Measurements from ENCODE around the gene NEK9.

The NEK9 gene

DNA sequence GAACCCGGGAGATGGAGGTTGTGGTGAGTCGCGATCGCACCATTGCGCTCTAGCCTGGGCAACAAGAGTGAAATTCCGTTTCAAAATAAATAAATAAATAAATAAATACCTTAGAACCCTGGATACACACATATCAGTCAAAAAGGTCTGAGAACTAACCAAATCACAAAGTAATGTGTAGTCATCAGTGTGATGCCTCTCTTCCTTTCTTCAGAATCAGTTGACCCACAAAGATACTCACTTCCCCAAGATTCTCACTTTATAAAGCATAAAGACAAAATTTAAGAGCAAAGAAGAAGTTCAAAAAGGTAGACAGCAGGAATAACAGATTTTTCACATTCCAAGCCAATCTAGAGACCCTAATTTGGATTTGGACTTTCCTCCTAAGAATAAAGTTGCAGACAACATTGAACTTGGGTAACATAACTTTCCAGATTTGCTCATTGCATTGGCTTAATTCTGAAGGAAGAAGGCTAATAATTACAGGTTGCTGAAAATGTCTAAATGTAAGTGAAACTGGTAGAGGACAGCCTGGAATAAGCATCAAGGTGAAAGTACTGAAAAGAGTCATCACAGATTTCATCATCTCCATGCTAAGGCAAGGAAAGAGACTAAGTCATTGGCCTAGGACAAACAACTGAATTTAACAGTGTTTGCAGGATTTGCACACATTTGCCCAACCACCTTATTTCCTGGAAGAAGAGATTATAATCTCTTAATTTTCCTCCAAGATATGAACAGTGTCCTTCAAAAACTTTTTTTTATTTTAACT, 32.2 kb upstream of the NEK9 start:
- ATAC-seq = no peak
- TF ChIP-seq ZNF70 (CRISPR knock-in tag; IDR thresholded peaks at IDR 0.05) = no peak
- no peak for TF ChIP-seq GLIS3 (CRISPR knock-in tag; IDR thresholded peaks at IDR 0.05)
- TF ChIP-seq TCF4 (CRISPR knock-in tag; IDR thresholded peaks at IDR 0.05; ENCODE audit: borderline replicate concordance) = no peak
- no peak for TF ChIP-seq RARB (CRISPR knock-in tag; IDR thresholded peaks at IDR 0.05)
- TF ChIP-seq PPARA (CRISPR knock-in tag; IDR thresholded peaks at IDR 0.05; ENCODE audit: borderline replicate concordance) = no peak
- TF ChIP-seq ZNF565 (CRISPR knock-in tag; conservative IDR thresholded peaks at IDR 0.05; ENCODE audit: low read depth) = no peak
- no peak for TF ChIP-seq POU6F1 (CRISPR knock-in tag; IDR thresholded peaks at IDR 0.05; ENCODE audit: borderline replicate concordance, low read depth)
- TF ChIP-seq OSR1 (CRISPR knock-in tag; IDR thresholded peaks at IDR 0.05) = no peak
- TF ChIP-seq, protein P1, sequence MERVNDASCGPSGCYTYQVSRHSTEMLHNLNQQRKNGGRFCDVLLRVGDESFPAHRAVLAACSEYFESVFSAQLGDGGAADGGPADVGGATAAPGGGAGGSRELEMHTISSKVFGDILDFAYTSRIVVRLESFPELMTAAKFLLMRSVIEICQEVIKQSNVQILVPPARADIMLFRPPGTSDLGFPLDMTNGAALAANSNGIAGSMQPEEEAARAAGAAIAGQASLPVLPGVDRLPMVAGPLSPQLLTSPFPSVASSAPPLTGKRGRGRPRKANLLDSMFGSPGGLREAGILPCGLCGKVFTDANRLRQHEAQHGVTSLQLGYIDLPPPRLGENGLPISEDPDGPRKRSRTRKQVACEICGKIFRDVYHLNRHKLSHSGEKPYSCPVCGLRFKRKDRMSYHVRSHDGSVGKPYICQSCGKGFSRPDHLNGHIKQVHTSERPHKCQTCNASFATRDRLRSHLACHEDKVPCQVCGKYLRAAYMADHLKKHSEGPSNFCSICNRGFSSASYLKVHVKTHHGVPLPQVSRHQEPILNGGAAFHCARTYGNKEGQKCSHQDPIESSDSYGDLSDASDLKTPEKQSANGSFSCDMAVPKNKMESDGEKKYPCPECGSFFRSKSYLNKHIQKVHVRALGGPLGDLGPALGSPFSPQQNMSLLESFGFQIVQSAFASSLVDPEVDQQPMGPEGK (CRISPR knock-in tag; IDR thresholded peaks at IDR 0.05; ENCODE audit: borderline replicate concordance) = no peak
- TF ChIP-seq ZC3H10 (CRISPR knock-in tag; IDR thresholded peaks at IDR 0.05) = no peak
- TF ChIP-seq ZFP3 (CRISPR knock-in tag; IDR thresholded peaks at IDR 0.05) = no peak
- TF ChIP-seq ZNF8 (CRISPR knock-in tag; IDR thresholded peaks at IDR 0.05) = no peak
- TF ChIP-seq TOX (CRISPR knock-in tag; IDR thresholded peaks at IDR 0.05; ENCODE audit: borderline replicate concordance) = no peak
- TF ChIP-seq SNAI2 (CRISPR knock-in tag; IDR thresholded peaks at IDR 0.05) = no peak
- TF ChIP-seq ZFP30 (CRISPR knock-in tag; IDR thresholded peaks at IDR 0.05) = no peak

GRCh38 chr14:75156901-75157300, 30.1 kb upstream of the NEK9 start:
- no peak for TF ChIP-seq ZNF565 (CRISPR knock-in tag; conservative IDR thresholded peaks at IDR 0.05; ENCODE audit: low read depth)
- no peak for TF ChIP-seq TOX (CRISPR knock-in tag; IDR thresholded peaks at IDR 0.05; ENCODE audit: borderline replicate concordance)
- no peak for TF ChIP-seq OSR1 (CRISPR knock-in tag; IDR thresholded peaks at IDR 0.05)
- no peak for TF ChIP-seq BACH2 (CRISPR knock-in tag; IDR thresholded peaks at IDR 0.05; ENCODE audit: borderline replicate concordance)
- TF ChIP-seq SNAI2 (CRISPR knock-in tag; IDR thresholded peaks at IDR 0.05) = no peak
- no peak for TF ChIP-seq POU6F1 (CRISPR knock-in tag; IDR thresholded peaks at IDR 0.05; ENCODE audit: borderline replicate concordance, low read depth)
- TF ChIP-seq PPARA (CRISPR knock-in tag; IDR thresholded peaks at IDR 0.05; ENCODE audit: borderline replicate concordance) = no peak
- TF ChIP-seq RARB (CRISPR knock-in tag; IDR thresholded peaks at IDR 0.05) = no peak
- TF ChIP-seq TCF4 (CRISPR knock-in tag; IDR thresholded peaks at IDR 0.05; ENCODE audit: borderline replicate concordance) = no peak
- no peak for TF ChIP-seq GLIS3 (CRISPR knock-in tag; IDR thresholded peaks at IDR 0.05)
- no peak for TF ChIP-seq CSDC2 (CRISPR knock-in tag; IDR thresholded peaks at IDR 0.05)
- TF ChIP-seq ZFP3 (CRISPR knock-in tag; IDR thresholded peaks at IDR 0.05) = no peak
- no peak for TF ChIP-seq ZNF70 (CRISPR knock-in tag; IDR thresholded peaks at IDR 0.05)
- no peak for TF ChIP-seq ZNF8 (CRISPR knock-in tag; IDR thresholded peaks at IDR 0.05)
- no peak for TF ChIP-seq ZFP30 (CRISPR knock-in tag; IDR thresholded peaks at IDR 0.05)
- TF ChIP-seq ZC3H10 (CRISPR knock-in tag; IDR thresholded peaks at IDR 0.05) = no peak
- TF ChIP-seq ISL1 (CRISPR knock-in tag; IDR thresholded peaks at IDR 0.05) = no peak
- TF ChIP-seq ESRRG (CRISPR knock-in tag; IDR thresholded peaks at IDR 0.05) = no peak
- ATAC-seq = peak; percentile 28; the same call in 1 of the 3 replicates

- no peak for ATAC-seq
- TF ChIP-seq CREB5 (CRISPR knock-in tag; IDR thresholded peaks at IDR 0.05; ENCODE audit: low read depth) = no peak
- no peak for TF ChIP-seq TCF4 (CRISPR knock-in tag; IDR thresholded peaks at IDR 0.05; ENCODE audit: borderline replicate concordance)
- TF ChIP-seq SNAI2 (CRISPR knock-in tag; IDR thresholded peaks at IDR 0.05) = no peak
- TF ChIP-seq ZNF565 (CRISPR knock-in tag; conservative IDR thresholded peaks at IDR 0.05; ENCODE audit: low read depth) = no peak
- TF ChIP-seq BACH2 (CRISPR knock-in tag; IDR thresholded peaks at IDR 0.05; ENCODE audit: borderline replicate concordance) = no peak
- TF ChIP-seq ARNTL (CRISPR knock-in tag; IDR thresholded peaks at IDR 0.05; ENCODE audit: borderline replicate concordance, low read depth) = no peak
- no peak for TF ChIP-seq ZNF8 (CRISPR knock-in tag; IDR thresholded peaks at IDR 0.05)
- TF ChIP-seq ESRRG (CRISPR knock-in tag; IDR thresholded peaks at IDR 0.05) = no peak
- TF ChIP-seq POU6F1 (CRISPR knock-in tag; IDR thresholded peaks at IDR 0.05; ENCODE audit: borderline replicate concordance, low read depth) = no peak
- no peak for TF ChIP-seq OSR1 (CRISPR knock-in tag; IDR thresholded peaks at IDR 0.05)
- TF ChIP-seq RARB (CRISPR knock-in tag; IDR thresholded peaks at IDR 0.05) = no peak
Observed at GRCh38 chr14:75156111-75156510, 29.3 kb upstream of the NEK9 start.

All from SK-N-SH treated with all-trans-retinoic acid at 6 μM for 48 hours (cell line).